Measurements from ENCODE around the gene CTTNBP2NL.
"Not testable (repeated sequence)": the region's sequence is repeated elsewhere in the genome, so short reads cannot be mapped to it uniquely, and the experiment has no call there.

Gene CTTNBP2NL

DNA sequence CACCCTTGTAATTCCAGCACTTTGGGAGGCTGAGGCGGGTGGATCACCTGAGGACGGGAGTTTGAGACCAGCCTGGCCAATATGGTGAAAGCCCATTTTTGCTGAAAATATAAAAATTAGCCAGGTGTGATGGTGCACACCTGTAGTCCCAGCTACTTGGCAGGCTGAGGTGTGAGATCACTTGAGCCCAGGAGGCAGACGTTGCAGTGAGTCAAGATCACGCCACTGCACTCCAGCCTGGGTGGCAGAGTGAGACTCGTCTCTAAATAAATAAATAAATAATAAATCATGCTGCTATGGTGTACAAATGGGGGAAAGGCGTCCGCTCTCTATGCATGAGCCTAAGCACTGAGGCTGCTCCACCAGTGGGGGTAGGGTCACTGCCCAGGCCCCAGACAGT is 74.3 kb downstream of the CTTNBP2NL start:
- DNase-seq, result not testable (repeated sequence)

DNA sequence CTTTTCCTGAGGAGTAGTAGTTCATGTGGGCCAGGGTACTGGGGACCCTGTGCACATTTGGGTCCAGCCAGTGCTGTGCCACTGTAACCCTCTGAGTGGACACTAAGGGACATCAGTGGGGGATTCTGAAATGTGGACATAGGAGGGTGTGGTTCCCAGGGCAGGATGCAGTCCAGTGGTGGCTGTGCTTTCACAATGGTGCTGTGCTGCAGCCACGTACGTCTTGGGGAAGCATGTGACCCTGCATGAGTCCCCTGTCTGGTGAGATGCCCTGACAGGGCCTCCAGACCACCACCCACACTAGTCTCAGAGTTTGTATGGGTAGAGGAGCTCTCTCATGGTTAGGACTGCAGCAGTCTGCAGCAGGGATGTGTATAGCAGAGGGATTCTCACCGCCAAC is 75.0 kb downstream of the CTTNBP2NL start:
- DNase-seq, result no peak

DNA sequence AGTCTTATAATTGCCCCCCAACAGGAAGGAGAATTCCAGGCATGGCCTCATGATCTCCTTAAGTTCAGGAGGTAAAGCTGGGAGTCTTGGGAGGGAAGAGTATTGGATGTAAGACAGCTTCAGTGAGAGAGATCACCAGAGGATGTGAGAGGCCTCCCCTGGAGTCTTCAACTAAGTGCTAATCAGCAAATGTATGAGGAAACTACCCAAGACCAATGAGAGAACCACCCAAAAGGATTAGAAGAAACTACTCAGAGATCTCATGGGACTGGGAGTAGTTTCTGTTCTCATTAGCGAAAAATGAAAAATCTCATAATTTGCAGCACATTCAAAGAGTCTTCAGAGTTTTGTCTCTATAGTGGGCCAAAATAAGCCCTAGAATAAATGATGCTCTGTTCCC is 76.1 kb downstream of the CTTNBP2NL start:
- no peak for DNase-seq

DNA sequence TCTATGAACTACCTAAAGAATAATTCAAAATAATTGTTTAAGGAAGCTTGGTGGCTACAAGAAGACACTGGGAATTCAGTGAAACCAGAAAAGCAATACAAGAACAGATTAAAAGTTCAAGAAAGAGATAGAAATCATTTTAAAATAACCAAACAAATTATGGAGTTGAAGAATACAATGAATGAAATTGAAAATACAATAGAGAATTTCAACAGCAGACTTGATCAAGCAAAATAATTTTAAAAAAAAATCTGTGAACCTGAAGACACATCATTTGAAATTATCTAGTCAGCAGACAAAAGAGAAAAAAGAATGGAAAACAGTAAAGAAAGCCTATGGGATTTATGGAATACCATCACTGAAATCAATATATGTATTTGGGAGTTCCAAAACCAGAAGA is 81.5 kb downstream of the CTTNBP2NL start:
- DNase-seq, result no peak

DNA sequence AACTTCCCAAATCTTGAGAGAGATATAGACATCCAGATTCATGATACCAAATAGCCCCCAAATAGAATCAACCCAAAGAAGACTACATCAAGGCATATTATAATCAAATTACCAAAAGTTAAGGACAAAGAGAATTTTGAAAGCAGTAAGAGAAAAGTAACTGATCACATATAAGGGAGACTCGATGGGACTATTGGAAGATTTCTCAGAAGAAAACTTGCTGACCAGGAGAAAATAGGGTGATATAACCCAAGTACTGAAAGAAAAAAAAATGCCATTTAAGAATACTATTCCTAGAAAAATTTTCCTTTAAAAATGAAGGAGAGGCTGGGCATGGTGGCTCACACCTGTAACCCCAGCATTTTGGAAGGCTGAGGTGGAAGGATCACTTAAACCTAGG is 82.3 kb downstream of the CTTNBP2NL start:
- no peak for DNase-seq

DNA sequence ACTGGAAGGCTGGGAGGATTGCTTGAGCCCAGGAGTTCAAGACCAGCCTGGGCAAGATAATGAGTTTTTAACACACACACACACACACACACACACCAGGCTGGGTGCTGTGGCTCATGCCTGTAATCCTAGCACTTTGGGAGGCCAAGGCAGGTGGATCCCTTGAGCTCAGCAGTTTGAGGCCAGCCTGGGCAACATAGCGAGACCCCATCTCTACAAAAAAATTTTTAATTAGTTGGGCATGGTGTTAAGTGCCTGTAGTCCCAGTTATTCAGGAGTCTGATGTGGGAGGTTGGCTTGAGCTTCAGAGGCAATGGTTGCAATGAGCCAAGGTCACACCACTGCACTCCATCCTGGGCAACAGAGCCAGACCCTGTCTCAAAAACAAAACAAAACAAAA is 90.0 kb downstream of the CTTNBP2NL start:
- DNase-seq, result not testable (repeated sequence)

DNA sequence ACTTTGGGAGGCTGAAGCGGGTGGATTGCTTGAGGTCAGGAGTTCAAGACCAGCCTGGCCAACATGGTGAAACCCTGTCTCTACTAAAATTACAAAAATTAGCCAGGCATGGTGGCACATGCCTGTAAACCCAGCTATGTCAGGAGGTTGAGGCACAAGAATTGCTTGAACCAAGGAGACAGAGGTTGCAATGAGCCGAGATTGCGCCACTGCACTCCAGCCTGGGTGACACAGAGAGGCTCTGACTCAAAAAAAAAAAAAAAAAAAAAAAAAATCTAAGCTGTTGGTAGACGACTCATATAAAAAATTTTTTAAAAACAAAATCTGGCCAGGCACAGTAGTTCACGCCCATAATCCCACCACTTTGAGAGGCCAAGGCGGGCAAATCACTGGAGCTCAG is 91.7 kb downstream of the CTTNBP2NL start:
- DNase-seq, result not testable (repeated sequence)

DNA sequence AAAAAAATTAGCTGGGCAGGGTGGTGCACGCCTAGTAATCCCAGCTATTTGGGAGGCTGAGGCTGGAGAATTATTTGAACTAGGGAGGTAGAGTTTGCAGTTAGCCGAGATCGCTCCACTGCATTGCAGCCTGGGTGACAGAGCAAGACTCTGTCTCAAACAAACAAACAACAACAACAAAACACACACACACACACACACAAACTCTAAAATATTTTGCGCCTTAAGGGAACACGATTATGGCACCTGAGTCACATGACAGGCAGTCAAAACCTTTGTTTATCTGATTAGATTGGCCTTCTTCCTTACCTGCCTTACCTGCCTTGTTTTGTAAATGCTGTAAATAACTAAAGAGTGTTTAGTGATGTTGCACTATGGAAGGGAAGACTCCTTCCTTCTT is 92.1 kb downstream of the CTTNBP2NL start:
- no peak for DNase-seq

DNA sequence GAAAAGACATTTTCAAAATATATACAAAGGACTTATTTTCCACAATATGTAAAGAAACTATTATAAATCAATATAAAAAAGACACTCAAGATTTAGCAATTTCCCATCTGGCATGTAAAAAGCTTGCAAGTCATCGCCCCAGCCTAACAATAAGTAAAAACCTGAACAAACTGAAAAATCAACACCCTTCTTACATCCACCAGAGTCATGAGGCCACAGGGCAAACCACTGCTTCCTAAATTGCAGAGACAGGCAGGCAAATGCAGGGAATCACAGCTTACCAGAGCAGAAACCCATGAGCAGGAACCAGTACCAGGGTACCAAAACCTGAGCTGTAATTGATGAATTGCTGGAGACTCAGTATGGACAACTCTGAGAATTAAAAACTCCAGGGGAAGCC is 96.1 kb downstream of the CTTNBP2NL start:
- DNase-seq, result no peak

DNA sequence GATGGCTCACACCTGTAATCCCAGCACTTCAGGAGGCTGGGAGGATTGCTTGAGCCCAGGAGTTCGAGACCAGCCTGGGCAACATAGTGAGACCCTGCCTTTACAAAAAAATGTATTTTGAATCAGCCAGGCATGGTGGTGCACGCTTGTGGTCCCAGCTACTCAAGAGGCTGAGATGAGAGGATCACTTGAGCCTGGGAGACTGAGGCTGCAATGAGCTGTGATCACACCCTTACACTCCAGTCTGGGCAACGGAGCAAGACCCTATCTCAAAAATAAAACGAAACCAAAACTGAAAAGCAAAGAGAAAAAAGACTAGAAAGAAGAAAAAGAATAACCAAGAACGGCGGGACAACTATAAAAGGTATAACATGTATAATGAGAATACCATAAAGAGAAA is 97.3 kb downstream of the CTTNBP2NL start:
- no peak for DNase-seq

DNA sequence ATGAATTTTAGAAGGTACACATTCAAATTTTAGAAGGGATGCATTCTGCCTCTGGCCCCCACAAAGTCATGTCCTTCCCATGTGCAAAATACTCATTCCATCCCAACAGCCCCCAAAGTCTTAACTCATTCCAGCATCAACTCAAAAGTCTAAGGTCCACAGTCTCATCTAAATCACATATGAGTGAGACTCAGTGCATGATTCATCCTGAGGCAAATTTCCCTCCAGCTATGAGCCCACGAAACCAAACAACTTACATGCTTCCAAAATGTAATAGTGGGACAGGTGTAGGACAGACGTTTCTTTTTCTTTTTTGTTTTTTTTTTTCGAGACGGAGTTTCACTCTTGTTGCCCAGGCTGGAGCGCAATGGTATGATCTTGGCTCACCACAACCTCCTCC is 100.3 kb downstream of the CTTNBP2NL start:
- no peak for DNase-seq

DNA sequence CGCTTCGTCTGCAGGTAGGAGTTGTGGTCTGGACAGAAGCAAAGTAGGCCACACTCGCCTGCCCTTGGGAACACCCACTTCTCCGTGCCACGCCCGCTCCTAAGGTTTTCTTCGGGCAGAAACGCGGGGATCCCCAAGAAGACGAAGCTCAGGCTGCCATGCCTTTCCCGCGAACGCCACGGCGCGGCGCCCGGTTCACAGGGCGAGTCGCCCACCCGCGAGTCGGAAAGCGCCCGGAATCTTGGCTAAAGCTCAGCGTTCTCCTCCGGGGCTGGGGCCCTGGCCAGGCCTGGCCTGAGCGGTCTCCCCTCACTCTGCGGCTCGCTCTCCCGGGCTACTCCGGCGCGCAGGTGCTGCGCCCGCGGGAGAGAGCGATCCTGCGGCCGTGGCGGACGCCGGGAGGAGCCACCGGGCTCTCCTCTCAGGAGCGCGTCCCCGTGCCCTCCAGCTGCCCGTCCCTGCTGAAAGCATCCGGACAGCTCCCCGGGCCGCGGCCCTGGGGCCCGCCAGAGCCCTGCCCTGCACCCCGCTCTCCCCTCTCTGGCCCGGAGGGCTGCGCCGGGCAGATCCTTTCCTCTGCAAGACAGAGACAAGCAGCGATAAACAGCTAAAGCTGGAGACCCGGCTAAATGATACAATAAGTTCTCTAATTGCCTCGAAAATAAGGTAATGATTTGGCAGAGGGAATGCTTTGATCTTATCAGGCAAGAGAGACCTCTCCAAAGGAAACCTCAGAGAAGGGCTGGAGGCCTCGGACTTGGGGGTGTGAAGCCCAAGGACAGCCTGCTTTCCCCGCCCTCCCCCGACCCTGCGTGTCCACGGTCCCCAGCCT is 106.0 kb downstream of the CTTNBP2NL start:
- peak; percentile 41 for DNase-seq

DNA sequence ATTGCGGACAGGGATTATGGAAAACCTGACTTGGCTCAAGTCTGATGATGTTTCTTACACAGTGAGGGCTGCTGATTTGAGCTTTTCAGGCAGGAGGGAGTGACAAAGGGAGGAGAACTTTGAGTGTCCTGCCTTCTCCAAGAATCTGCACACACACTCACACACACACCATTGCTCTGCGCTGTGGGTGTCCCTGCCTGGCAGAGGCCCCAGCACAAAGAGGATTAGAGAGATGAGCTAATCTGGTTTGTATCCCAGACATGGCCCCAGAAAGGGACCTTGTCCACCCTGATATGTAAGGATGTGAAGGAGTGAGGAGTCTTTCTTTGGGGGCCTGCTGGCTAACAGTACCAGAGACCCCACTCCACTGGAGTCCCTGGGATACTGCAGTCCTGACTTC is 106.8 kb downstream of the CTTNBP2NL start:
- DNase-seq, result no peak

DNA sequence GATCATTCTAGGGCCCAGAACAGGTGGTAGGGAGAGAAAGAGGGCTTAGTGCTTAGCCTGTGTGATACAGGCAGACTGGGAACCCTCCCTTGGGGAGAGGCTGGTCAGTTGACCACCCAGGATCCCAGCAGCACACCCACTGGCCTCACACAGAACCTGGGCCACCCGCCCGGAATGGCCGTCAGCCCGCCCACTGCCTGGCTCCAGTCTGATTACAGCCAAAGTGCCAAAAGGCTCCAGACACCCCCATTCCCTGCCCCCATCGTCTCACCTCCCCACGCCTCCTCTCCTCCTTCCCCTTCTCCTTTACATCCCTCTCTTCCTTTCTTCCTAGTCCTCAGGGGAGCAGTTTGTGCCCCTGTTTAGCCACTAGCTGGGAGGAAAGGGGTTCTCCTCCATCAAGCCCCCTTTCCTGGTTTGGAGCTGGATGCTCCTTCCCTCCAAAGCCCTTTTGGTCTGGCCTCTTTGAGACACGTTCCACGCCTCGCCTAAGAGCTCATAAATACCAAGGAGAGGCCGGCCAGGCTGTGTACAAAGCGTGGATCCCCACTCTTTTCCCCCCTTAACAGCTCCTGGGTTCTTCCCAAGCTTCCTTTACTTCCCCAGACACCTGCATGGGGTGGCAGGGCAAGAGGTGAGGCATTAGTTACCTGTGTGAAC is 108.1 kb downstream of the CTTNBP2NL start:
- no peak for DNase-seq

DNA sequence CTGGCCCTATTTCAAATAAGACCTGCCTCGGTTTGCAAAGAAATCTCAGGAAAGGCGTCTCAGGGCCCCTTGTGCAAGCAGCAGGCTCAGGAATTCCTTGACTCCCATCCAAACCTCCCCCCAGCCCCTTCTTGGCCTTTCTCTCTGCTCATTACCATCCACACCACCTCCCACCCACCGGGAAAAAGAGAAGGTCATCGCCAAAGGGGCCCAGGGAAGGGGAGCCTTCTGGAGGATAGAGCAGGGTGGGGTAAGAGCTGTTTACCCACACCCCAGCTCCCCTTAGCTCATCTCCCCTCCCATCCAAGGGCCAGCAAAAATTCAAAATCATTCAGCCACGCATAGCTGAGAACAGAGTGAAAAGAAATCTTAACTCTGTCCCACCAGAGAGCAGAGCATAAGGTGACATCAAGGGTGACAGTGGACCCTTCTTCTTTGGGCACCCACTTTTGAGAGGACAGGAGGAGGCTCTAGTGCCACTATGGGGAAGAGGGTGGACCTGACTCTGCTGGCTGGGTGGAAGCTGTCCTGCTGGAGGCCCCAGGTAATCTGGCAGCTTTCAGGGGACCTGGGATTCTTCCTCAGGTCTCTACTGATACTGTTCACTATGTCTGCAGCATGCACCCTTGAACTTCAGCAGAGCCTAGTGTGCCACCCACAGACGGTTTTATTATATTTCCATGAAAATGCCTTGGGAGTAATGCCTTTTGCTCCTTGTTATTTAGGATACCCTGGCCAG is 108.8 kb downstream of the CTTNBP2NL start:
- DNase-seq, result no peak

DNA sequence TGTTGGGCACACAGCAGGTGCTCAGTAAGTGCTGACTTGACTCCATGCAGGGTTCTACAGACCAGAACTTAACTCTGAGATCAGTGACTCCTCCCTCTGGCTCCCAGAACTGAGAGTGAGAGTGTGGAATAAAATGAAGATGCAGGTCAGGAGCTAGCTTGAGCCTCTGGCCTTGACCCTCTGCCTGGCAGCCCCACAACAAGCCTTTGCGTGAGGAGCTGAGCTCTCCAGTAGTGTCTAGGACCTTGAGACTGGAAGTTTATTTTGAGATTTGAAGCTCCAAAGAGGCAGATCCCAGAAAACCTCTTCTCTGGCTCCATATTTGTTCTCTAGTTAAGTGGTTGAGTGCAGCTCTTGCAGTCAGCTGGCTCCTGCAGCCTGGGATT is 109.4 kb downstream of the CTTNBP2NL start:
- DNase-seq, result no peak

DNA sequence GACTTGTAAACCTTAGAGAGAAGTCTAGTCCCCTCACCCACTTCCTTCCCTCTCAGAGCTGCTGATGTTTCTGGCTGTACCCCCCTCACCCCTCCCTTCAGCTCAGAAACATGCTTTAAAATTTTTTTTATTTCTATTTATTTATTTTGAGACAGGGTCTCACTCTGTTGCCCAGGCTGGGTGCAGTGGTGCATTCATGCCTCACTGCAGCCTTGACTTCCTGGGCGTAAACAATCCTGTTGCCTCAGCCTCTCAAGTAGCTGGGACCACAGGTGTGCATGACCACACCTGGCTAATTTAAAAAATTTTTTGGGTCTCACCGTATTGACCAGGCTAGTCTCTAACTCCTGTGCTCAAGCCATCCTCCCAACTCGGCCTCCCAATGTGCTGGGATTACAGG is 109.9 kb downstream of the CTTNBP2NL start:
- no peak for DNase-seq

DNA sequence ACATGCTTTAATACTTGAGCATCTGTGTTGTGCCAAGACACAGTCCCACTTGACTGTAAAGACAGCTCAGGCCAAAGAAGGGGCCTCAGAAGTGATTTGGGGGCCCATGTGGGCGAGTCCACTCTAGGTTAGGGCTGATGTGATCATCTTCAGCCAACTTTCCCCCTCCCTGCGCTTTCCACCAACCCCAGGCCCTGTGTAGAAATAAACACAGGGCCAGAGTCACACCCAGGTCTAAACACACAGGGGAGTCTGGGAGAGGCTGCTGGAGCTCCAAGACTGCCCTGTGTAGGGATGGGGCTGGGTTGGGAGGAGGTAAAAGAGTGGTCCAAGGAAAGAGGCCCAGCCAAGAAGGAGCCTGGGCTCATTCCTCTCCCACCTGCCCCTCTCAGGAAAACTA is 110.3 kb downstream of the CTTNBP2NL start:
- DNase-seq, result no peak

DNA sequence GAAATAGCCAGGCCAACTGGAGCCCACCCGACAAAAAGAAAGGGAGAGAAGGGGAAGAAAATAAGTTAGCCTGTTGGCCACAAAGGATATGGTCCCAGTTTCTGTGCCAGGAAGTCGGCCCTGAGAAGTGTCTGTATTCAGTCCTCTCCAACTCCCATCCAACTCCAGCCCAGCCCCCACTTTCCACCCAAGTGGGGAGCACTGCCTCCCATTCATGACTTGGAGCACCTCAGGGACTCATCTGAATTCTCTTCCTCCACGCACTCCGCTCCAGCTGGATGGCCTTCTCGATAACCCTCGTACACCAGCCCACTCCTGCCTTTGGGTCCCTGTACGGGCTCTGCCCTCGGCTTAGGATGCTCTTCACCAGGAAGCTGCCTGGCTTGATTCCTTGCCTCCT is 110.7 kb downstream of the CTTNBP2NL start:
- no peak for DNase-seq

DNA sequence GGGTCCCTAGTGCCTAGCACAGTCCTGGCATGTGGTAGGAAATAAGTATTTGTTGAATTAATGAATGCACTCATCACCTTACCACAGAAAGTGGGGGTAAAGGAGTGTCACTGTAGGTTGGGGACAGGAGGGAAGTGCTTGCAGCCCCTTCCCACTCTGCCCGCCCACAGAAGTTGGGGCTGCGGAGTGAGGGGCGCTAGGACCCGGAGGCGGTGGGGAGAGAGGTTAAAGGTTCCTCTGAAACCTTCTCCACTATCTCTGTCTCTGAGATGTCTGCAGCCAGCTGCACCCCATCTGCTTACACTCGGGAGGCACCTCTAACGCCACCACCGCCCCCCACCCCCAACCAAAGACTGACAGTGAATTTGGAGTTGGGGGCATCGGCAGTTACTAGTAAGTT is 111.3 kb downstream of the CTTNBP2NL start:
- DNase-seq, result no peak

DNA sequence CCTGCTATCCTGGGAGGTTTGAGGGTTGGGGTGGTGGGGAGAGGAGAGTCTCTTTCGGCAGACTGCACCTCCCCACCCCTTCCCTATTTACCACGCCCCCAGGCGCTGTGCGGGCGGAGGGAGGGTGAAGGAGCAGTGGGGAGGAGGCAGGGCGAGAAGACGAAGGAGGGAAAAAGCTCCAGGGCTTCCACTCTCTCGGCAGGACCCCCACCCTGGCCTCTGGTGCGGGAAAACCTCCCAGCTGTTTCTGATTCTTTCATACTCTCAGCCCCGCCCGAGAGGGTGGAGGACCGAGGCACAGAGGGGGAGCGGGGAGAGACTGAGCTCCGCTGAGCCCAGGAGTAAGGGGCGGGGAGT is 111.9 kb downstream of the CTTNBP2NL start:
- peak; percentile 3 for DNase-seq

DNA sequence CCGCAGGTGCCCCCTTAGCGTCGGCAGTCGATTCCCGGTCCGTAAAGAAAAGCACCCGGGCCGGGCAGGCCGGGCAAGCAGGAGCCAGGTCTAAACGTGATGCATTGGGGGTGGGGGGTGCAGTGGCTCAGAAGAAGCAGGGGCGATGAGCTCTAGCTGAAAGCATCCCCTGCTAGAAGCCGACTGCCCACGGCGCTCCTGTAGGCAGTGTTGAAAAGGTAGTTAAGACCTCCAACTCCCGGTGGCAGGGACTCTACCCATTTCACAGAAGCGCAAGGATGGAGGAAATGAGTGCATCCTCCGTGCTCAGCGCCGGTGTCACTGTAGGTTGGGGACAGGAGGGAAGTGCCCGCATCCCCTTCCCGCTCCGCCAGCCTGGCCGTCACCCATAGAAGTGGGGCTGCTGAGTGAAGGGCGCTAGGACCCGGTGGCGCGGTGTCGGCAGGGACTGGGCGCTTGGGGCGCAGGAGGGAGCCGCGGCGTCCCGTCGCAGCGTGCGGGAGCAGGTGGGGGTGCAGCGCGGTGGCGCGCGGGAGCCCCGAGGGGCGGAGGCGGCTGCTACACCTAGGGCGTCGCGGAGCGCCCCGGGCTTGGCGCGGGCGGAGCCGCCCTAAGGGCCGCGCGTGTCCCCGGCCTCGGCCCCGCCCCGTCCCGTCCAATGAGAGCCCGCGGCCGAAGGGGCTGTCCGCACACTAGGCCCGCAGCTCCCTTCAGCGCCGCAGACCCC is 112.4 kb downstream of the CTTNBP2NL start, which contains the start of gene WNT2B:
WNT2B (plus strand) TSS at position 688 of the 727 bp plus-strand sequence. CDS start 298 bp downstream, outside the sequence.
- peak; percentile 40 for DNase-seq

DNA sequence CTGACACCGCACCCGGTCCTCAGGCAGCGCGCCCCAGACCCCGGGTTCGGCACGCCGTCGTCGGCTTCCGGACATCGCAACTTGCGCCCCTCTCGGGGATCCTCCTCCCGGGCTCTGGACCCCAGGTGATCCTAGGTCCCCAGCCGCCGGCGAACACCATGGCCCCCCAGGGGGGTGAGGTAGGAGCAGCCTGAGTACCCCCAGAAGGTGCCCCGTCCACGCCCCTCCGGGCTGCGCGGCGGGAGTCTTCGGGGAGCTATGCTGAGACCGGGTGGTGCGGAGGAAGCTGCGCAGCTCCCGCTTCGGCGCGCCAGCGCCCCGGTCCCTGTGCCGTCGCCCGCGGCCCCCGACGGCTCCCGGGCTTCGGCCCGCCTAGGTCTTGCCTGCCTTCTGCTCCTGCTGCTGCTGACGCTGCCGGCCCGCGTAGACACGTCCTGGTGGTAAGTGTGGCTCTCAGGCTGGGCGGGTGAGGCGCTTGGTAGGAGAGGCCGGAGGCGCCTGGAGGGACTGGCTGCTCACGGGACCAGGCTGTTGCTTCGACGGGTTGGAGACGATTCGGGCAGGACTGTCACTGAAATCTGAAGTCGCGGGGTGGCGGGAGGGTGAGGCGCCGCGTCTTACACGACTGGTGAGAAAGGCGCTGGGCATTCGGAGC is 113.1 kb downstream of the CTTNBP2NL start:
- DNase-seq, result no peak

All from stimulated activated naive CD4-positive, alpha-beta T cell treated with Interleukin-2 at 50 U/mL for 16 hours (primary cell).